K562 (cell line): ENCODE measurements around the gene PRRT1.

ENCODE experiments used
- BRCA1 ChIP-seq, 2 experiments: fragments of 450-650 bp in 1 of 2; sonication (generic) in 1 of 2; formaldehyde crosslinking in 1 of 2; IDR thresholded peaks; 2 replicates each; pipeline versions ENCODE4 v1.5.0 to v1.6.1; 2017 to 2020; ENCODE audit warnings: mild to moderate bottlenecking in 1 of 2, missing genetic modification reagents in 1 of 2
- EP300 ChIP-seq: IDR thresholded peaks from 2 replicates; pipeline ENCODE4 v1.6.1; 2012; ENCODE audit warnings: low read length, improper control_type of control experiment
- EZH2 ChIP-seq: IDR thresholded peaks from 2 replicates; pipeline ENCODE4 v1.6.1; 2012; ENCODE audit warnings: low read depth, mild to moderate bottlenecking, inconsistent platforms, low read length, borderline replicate concordance
- KLF10 ChIP-seq: fragments of 250-450 bp; sonication (Bioruptor Pico); IDR thresholded peaks from 2 replicates; pipeline ENCODE4 v1.6.1; 2021; ENCODE audit warnings: matching md5 sums
- MBD2 ChIP-seq: sonication (generic); IDR thresholded peaks from 2 replicates; pipeline ENCODE4 v1.6.1; 2016; ENCODE audit warnings: low read depth, borderline replicate concordance
- TAF1 ChIP-seq: IDR thresholded peaks from 2 replicates; pipeline ENCODE4 v1.6.1; 2011; ENCODE audit warnings: mild to moderate bottlenecking, low read length, moderate library complexity; ENCODE audit not compliant: insufficient read depth, control insufficient read depth, severe bottlenecking; ENCODE audit errors: extremely low read depth
- TBL1XR1 ChIP-seq, 2 experiments: IDR thresholded peaks; 2 replicates each; pipeline ENCODE4 v1.6.1; 2012; ENCODE audit warnings: improper control_type of control experiment in 2 of 2, low read length in 2 of 2, mild to moderate bottlenecking in 1 of 2
- TF ChIP-seq, protein P1 (sequence below), 3 experiments: IDR thresholded peaks in 2 of 3; conservative IDR thresholded peaks in 1 of 3; 2 replicates each; pipeline ENCODE4 v1.5.1; 2011 to 2012; ENCODE audit warnings: low read length in 3 of 3, mild to moderate bottlenecking in 3 of 3, control low read depth in 2 of 3, improper control_type of control experiment in 1 of 3, inconsistent platforms in 1 of 3, low read depth in 1 of 3, mixed read lengths in 1 of 3, moderate library complexity in 1 of 3; ENCODE audit not compliant: insufficient read depth in 2 of 3
- TF ChIP-seq, protein P2 (sequence below): sonication (generic); formaldehyde crosslinking; IDR thresholded peaks from 2 replicates; pipeline ENCODE4 v1.8.0; 2023; ENCODE audit warnings: mild to moderate bottlenecking, missing genetic modification reagents
- TF ChIP-seq, protein P3 (sequence below): fragments of 450-650 bp; formaldehyde crosslinking; IDR thresholded peaks from 2 replicates; pipeline ENCODE4 v1.4.0; 2022; ENCODE audit warnings: mild to moderate bottlenecking, moderate library complexity
- TF ChIP-seq, protein P4 (sequence below): sonication (generic); formaldehyde crosslinking; IDR thresholded peaks from 2 replicates; pipeline ENCODE4 v1.8.1; 2022; ENCODE audit warnings: missing genetic modification reagents
- TF ChIP-seq, protein P5 (sequence below): sonication (generic); formaldehyde crosslinking; IDR thresholded peaks from 2 replicates; pipeline ENCODE4 v1.5.0; 2020; ENCODE audit warnings: missing genetic modification reagents

DNA sequence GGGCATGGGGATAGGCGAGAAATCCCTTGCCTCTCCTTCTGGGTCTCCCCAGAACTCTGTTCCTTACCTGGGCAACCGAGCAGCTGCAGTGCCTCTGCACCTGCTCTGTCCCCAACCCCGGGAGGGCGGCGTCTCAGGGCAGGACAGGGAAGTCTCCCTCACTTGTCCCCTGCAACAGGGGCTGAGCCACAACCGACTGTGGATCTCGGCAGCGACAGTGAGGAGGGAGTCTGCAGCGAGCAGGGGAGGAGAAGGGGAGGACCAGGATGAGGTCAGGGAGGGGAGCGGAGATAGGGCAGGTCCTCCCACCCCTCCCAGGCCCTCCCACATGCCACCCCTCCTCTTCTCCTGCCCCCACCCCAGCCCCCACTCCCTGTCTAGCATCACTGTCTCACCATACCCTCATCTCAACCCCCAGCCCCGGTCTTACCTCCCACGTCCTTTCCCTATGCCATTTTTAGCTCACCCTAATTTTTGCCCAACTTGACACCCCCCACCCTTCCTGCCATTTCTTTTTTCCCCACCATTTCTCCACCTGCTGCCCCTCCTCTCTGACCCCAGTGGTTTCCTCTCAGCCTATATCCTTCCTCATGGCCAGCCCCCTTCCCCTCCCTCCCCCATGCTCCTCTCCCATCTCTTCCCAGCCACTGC is 42.5 kb downstream of the PRRT1 start, which contains the start of gene TNXB:
- no peak for TF ChIP-seq MBD2
- no peak for TF ChIP-seq EP300
- TF ChIP-seq, protein P1, sequence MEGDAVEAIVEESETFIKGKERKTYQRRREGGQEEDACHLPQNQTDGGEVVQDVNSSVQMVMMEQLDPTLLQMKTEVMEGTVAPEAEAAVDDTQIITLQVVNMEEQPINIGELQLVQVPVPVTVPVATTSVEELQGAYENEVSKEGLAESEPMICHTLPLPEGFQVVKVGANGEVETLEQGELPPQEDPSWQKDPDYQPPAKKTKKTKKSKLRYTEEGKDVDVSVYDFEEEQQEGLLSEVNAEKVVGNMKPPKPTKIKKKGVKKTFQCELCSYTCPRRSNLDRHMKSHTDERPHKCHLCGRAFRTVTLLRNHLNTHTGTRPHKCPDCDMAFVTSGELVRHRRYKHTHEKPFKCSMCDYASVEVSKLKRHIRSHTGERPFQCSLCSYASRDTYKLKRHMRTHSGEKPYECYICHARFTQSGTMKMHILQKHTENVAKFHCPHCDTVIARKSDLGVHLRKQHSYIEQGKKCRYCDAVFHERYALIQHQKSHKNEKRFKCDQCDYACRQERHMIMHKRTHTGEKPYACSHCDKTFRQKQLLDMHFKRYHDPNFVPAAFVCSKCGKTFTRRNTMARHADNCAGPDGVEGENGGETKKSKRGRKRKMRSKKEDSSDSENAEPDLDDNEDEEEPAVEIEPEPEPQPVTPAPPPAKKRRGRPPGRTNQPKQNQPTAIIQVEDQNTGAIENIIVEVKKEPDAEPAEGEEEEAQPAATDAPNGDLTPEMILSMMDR (IDR thresholded peaks at IDR 0.05 in 2 of 3, conservative IDR thresholded peaks at IDR 0.05 in 1 of 3; ENCODE audit: insufficient read depth in 2 of 3, low read depth in 1 of 3, low read length in 3 of 3): no peak
- no peak for TF ChIP-seq EZH2
- no peak for TF ChIP-seq TBL1XR1 (IDR thresholded peaks at IDR 0.05; ENCODE audit: low read length in 2 of 2)
- no peak for TF ChIP-seq BRCA1 (IDR thresholded peaks at IDR 0.05)
- no peak for TF ChIP-seq BRCA1 (CRISPR knock-in tag; IDR thresholded peaks at IDR 0.05)
- no peak for TF ChIP-seq TAF1
- TF ChIP-seq, protein P2, sequence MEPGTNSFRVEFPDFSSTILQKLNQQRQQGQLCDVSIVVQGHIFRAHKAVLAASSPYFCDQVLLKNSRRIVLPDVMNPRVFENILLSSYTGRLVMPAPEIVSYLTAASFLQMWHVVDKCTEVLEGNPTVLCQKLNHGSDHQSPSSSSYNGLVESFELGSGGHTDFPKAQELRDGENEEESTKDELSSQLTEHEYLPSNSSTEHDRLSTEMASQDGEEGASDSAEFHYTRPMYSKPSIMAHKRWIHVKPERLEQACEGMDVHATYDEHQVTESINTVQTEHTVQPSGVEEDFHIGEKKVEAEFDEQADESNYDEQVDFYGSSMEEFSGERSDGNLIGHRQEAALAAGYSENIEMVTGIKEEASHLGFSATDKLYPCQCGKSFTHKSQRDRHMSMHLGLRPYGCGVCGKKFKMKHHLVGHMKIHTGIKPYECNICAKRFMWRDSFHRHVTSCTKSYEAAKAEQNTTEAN (CRISPR knock-in tag): no peak
- TF ChIP-seq, protein P3, sequence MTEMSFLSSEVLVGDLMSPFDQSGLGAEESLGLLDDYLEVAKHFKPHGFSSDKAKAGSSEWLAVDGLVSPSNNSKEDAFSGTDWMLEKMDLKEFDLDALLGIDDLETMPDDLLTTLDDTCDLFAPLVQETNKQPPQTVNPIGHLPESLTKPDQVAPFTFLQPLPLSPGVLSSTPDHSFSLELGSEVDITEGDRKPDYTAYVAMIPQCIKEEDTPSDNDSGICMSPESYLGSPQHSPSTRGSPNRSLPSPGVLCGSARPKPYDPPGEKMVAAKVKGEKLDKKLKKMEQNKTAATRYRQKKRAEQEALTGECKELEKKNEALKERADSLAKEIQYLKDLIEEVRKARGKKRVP (CRISPR knock-in tag): no peak
- TF ChIP-seq KLF10 (CRISPR knock-in tag): no peak
- TF ChIP-seq, protein P4, sequence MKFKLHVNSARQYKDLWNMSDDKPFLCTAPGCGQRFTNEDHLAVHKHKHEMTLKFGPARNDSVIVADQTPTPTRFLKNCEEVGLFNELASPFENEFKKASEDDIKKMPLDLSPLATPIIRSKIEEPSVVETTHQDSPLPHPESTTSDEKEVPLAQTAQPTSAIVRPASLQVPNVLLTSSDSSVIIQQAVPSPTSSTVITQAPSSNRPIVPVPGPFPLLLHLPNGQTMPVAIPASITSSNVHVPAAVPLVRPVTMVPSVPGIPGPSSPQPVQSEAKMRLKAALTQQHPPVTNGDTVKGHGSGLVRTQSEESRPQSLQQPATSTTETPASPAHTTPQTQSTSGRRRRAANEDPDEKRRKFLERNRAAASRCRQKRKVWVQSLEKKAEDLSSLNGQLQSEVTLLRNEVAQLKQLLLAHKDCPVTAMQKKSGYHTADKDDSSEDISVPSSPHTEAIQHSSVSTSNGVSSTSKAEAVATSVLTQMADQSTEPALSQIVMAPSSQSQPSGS (CRISPR knock-in tag): no peak
- TF ChIP-seq, protein P5, sequence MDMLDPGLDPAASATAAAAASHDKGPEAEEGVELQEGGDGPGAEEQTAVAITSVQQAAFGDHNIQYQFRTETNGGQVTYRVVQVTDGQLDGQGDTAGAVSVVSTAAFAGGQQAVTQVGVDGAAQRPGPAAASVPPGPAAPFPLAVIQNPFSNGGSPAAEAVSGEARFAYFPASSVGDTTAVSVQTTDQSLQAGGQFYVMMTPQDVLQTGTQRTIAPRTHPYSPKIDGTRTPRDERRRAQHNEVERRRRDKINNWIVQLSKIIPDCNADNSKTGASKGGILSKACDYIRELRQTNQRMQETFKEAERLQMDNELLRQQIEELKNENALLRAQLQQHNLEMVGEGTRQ (CRISPR knock-in tag): no peak
